GM12878 (cell line): ENCODE measurements around the gene GAK.

ENCODE experiments used
- BRCA1 ChIP-seq: IDR thresholded peaks from 2 replicates; pipeline ENCODE4 v1.6.1; 2011; ENCODE audit warnings: low read depth, low read length, improper control_type of control experiment
- CBX5 ChIP-seq: sonication (generic); IDR thresholded peaks from 2 replicates; pipeline ENCODE4 v1.6.1; 2016; ENCODE audit warnings: low read depth, moderate library complexity, mild to moderate bottlenecking, inconsistent platforms
- CHD2 ChIP-seq: IDR thresholded peaks from 2 replicates; pipeline ENCODE4 v1.6.1; 2011; ENCODE audit warnings: low read depth, low read length, improper control_type of control experiment, borderline replicate concordance
- GABPA ChIP-seq: IDR thresholded peaks from 2 replicates; pipeline ENCODE4 v1.6.1; 2014; ENCODE audit warnings: antibody characterized with exemption, low read depth, mild to moderate bottlenecking, inconsistent platforms
- POLR2AphosphoS5 ChIP-seq: IDR thresholded peaks from 2 replicates; pipeline ENCODE4 v1.6.1; 2011; ENCODE audit warnings: mild to moderate bottlenecking, low read length, inconsistent platforms
- RBBP5 ChIP-seq: fragments of 200-600 bp; sonication (generic); conservative IDR thresholded peaks from 2 replicates; pipeline ENCODE4 v1.6.1; 2016
- TAF1 ChIP-seq: IDR thresholded peaks from 2 replicates; pipeline ENCODE4 v1.6.1; 2011; ENCODE audit warnings: mild to moderate bottlenecking, low read depth, low read length, borderline replicate concordance
- TF ChIP-seq, protein P1 (sequence below): fragments of 450-650 bp; IDR thresholded peaks from 2 replicates; pipeline ENCODE4 v1.6.1; 2018; ENCODE audit warnings: borderline replicate concordance, mild to moderate bottlenecking; ENCODE audit not compliant: partially characterized antibody
- TF ChIP-seq, protein P2 (sequence below): IDR thresholded peaks from 2 replicates; pipeline ENCODE4 v1.6.1; 2012; ENCODE audit warnings: mild to moderate bottlenecking, low read depth, low read length

DNA sequence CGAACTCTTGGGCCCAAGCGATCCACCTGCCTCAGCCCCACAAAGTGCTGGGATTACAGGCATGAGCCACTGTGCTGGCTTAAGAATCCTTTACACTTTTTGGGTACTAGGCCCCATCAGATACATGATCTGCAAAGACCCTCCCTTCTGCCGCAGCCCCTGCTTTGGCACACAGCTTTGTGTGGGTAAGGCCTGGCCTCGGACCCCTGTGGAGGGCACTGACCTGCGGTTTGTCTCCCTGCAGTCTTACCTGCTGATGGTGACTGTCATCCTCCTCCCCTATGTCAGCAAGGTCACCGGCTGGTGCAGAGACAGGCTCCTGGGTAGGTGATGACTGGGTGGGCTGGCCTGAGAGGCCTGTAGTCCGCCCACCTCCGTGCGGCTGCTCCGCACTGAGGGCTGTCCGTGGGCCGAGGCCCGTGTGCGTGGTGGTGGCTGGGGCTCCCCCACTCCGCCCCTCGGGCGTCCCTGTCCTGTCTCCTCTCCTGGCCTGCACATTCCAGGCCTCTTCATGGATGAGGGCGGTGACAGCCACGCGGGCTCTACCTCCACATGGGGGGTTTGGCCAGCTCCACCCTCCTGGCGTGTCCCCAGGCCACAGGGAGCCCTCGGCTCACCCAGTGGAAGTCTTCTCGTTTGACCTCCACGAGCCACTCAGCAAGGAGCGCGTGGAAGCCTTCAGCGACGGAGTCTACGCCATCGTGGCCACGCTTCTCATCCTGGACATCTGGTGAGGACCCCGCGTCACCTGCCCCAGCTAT, 23.2 kb upstream of the GAK start:
- TF ChIP-seq POLR2AphosphoS5, result no peak
- TF ChIP-seq, protein P1, sequence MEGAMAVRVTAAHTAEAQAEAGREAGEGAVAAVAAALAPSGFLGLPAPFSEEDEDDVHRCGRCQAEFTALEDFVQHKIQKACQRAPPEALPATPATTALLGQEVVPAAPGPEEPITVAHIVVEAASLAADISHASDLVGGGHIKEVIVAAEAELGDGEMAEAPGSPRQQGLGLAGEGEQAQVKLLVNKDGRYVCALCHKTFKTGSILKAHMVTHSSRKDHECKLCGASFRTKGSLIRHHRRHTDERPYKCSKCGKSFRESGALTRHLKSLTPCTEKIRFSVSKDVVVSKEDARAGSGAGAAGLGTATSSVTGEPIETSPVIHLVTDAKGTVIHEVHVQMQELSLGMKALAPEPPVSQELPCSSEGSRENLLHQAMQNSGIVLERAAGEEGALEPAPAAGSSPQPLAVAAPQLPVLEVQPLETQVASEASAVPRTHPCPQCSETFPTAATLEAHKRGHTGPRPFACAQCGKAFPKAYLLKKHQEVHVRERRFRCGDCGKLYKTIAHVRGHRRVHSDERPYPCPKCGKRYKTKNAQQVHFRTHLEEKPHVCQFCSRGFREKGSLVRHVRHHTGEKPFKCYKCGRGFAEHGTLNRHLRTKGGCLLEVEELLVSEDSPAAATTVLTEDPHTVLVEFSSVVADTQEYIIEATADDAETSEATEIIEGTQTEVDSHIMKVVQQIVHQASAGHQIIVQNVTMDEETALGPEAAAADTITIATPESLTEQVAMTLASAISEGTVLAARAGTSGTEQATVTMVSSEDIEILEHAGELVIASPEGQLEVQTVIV, result no peak
- TF ChIP-seq, protein P2, sequence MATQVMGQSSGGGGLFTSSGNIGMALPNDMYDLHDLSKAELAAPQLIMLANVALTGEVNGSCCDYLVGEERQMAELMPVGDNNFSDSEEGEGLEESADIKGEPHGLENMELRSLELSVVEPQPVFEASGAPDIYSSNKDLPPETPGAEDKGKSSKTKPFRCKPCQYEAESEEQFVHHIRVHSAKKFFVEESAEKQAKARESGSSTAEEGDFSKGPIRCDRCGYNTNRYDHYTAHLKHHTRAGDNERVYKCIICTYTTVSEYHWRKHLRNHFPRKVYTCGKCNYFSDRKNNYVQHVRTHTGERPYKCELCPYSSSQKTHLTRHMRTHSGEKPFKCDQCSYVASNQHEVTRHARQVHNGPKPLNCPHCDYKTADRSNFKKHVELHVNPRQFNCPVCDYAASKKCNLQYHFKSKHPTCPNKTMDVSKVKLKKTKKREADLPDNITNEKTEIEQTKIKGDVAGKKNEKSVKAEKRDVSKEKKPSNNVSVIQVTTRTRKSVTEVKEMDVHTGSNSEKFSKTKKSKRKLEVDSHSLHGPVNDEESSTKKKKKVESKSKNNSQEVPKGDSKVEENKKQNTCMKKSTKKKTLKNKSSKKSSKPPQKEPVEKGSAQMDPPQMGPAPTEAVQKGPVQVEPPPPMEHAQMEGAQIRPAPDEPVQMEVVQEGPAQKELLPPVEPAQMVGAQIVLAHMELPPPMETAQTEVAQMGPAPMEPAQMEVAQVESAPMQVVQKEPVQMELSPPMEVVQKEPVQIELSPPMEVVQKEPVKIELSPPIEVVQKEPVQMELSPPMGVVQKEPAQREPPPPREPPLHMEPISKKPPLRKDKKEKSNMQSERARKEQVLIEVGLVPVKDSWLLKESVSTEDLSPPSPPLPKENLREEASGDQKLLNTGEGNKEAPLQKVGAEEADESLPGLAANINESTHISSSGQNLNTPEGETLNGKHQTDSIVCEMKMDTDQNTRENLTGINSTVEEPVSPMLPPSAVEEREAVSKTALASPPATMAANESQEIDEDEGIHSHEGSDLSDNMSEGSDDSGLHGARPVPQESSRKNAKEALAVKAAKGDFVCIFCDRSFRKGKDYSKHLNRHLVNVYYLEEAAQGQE, result no peak
- TF ChIP-seq GABPA, result no peak
- no peak for TF ChIP-seq TAF1
- no peak for TF ChIP-seq CHD2
- TF ChIP-seq BRCA1, result no peak
- no peak for TF ChIP-seq RBBP5
- TF ChIP-seq CBX5, result no peak
